WTC11 (cell line): Measurements from ENCODE around the gene SPTLC2.

ENCODE experiments used
- CTCF ChIP-seq: fragments of 200-600 bp; IDR thresholded peaks from 2 replicates; pipeline ENCODE4 v1.8.0; 2022; ENCODE audit warnings: antibody characterized with exemption
- FOXJ3 ChIP-seq: sonication (generic); formaldehyde crosslinking; IDR thresholded peaks from 2 replicates; pipeline ENCODE4 v1.9.0; 2021; ENCODE audit warnings: missing genetic modification reagents, mild to moderate bottlenecking, borderline replicate concordance
- GABPB1 ChIP-seq: sonication (generic); formaldehyde crosslinking; IDR thresholded peaks from 2 replicates; pipeline ENCODE4 v1.8.1; 2023; ENCODE audit warnings: mild to moderate bottlenecking, missing genetic modification reagents
- JUN ChIP-seq: sonication (generic); formaldehyde crosslinking; IDR thresholded peaks from 2 replicates; pipeline ENCODE4 v1.8.0; 2023; ENCODE audit warnings: mild to moderate bottlenecking, missing genetic modification reagents
- ZNF263 ChIP-seq: sonication (generic); formaldehyde crosslinking; IDR thresholded peaks from 2 replicates; pipeline ENCODE4 v1.8.1; 2022; ENCODE audit warnings: low read depth, mild to moderate bottlenecking, moderate library complexity, missing genetic modification reagents
- ZNF317 ChIP-seq: sonication (generic); formaldehyde crosslinking; IDR thresholded peaks from 2 replicates; pipeline ENCODE4 v1.8.1; 2023; ENCODE audit warnings: low read depth, mild to moderate bottlenecking, moderate library complexity, missing genetic modification reagents, borderline replicate concordance

- no peak for TF ChIP-seq CTCF
- no peak for TF ChIP-seq ZNF263 (CRISPR knock-in tag)
- TF ChIP-seq ZNF317 (CRISPR knock-in tag) = no peak
- no peak for TF ChIP-seq FOXJ3 (CRISPR knock-in tag)
- TF ChIP-seq GABPB1 (CRISPR knock-in tag) = no peak
- no peak for TF ChIP-seq JUN (CRISPR knock-in tag)
These were observed 29.2 kb upstream of the SPTLC2 start for GRCh38 chr14:77645520-77646230.
